Jurkat, Clone E6-1 (cell line): ENCODE results near the gene C3orf52.

Source experiments
- DNase-seq: peaks from one replicate; pipeline ENCODE4 v3.0.0-alpha.2; 2011; ENCODE audit warnings: low read depth, low spot score
- H3K4me3 ChIP-seq: 2 replicates; pipeline ENCODE4 v1.5.1; 2011; ENCODE audit warnings: mild to moderate bottlenecking, low read length, control low read depth, moderate library complexity

Gene C3orf52

DNA sequence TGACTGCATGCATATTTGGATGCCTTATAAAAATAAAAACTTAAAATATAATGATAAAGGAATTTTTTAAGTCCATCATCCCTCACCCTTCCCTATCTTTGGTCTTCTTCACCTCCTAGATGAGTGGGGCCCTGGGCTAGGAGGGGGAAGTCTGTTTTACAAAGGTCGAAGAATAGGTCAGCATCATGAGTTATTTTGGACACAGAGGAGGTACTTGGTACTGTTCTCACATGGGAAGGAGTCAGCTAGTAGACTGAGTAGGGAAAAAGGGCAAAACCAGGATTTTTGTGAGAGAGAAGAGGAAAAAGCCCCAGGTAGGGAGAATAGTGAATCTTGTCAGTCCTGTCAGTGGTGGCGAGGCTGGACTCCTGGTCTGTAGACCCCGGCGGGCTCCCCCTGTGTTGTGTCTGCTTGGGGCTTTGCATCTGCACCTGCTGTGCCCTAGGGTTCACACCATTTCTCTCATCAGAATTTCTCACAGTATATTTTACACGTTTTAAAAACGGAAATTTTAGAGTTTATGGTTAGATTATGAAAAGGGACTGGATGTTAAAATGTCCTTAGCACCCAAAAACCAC, 29.7 kb downstream of the C3orf52 start:
- no peak for DNase-seq
- no peak overlapping the region for H3K4me3 ChIP-seq

DNA sequence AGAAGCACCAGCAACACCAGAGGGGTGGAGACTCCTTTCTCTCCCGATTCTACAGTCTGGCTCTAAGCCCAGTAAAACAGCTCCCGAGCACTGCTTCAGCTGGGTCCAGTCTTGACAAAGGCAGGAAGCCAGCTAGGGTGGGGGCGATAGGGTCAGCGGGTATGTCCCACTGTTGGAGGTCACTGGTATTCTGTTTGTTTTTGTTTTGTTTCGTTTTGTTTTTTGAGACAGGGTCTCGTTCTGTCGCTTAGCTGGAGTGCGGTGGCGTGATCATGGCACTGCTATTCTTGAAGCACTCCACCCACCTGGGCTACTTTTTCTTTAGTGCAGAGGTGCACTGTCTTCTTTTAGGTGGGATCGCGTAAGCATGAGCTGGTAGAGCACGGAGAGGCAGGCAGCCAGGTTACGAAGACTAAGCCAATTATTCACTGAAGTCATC, 30.6 kb downstream of the C3orf52 start:
- no peak overlapping the region for H3K4me3 ChIP-seq
- DNase-seq, result no peak

- H3K4me3 ChIP-seq, result no peak overlapping the region
- no peak for DNase-seq
Observed at GRCh38 chr3:112117415-112117814, 31.2 kb downstream of the C3orf52 start.

GRCh38 chr3:112117841-112118571, 31.8 kb downstream of the C3orf52 start:
- peak; percentile 45 for DNase-seq
- H3K4me3 ChIP-seq, result no peak overlapping the region

DNA sequence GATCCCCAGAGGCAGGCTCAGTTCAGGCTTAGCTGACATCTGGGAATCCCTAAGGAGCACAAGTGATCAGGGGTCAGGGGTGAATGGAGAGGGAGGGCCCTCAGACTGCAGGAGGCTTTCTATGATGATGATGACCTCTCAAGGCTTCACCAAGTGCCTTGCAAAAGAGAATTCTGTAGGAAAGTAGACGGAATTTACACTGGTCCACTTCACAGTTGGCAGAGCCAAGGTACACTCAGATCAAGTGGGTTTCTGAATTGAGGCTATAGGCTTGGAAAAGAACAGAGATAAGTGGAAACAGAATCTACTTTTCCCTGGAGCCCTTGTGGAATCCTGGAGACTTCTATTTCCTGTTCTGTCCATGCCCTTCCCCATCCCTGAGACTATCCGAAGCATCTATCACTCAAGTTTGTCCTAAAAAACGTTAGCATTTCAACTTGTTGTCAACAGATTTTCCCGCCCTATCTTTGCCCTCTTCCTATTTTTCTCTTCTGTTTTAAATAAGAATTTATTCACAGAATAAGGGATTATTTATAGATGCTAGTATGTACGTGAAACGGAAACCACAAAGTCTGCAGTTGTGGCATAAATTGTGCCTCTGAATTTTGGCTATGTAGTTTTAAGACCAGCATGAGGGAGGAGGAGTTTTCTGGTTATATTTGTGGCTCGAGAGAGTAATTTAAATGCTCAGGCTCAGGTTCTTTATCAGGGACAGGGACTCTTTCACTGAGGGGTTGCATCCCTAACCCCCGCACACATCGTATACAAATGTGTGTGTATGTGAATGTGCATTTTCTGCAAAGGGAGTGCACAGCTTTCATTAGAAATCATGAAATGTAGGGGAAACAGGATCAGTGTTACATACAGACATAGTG, 34.0 kb downstream of the C3orf52 start:
- peak overlapping the region; percentile 10 for H3K4me3 ChIP-seq
- DNase-seq, result peak; percentile 83

DNA sequence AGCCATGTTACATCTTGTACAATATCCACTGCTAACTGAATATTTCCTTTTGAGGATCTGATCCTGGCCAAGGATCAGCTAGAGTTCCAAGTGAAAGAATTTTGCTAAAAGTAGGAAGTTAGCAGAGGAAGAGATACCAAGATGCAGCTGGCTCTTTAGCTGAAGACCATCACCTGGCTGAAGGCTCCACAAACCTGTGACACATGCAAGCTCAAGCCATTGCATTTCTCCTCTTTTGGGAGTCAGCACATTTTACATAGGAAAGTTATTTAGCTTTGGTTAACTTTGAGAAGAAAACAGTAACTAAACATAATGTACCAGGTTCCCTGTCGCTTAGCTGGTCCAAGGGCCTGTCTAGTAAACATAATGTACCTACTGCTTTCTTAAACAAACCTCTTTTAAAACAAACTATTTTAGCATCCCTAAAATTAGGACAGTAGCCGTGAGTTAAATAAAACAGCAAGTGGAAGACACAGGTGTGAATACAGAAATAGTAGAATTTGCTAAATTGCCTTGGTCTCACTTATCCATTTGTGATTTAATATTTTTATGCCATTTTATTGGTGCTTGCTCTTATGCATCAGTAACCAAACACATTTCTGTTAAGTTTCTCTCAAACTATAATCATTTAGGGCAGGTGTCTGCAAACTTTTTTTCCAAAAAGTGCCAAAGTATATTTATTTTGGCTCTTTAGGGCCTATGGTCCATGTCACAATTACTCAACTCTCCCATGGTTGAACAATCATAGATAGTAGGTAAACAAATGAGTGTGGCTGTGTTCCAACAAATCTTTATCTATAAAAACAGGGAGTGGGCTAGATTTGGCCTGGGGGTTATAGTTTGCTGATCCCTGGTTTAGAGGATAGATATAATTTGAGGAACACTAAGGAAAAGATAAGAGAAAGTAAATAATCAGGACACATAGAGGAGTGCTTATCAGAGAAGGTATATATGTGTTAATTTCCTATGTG, 35.7 kb downstream of the C3orf52 start:
- DNase-seq, result no peak
- no peak overlapping the region for H3K4me3 ChIP-seq

GRCh38 chr3:112122870-112123269, 36.7 kb downstream of the C3orf52 start:
- no peak for DNase-seq
- no peak overlapping the region for H3K4me3 ChIP-seq

DNA sequence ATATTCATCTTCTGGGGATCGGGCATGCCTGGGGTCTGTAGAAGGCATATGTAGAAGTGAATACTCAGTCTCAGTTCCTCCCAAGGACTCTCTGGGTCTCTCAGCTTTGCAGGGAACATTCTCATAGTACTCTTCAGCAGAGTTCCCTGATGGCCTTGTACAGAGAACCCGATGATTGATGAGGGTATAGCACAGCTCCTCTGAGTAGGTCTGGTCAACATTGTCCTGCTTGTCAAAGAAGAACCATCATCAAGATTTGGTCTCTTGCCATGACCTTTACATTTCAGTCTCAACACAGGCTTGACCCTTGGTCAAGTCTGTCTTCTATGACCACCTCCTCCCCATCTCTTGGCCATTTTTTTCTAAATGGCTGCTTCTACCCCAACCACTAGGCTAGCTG, 37.4 kb downstream of the C3orf52 start:
- no peak overlapping the region for H3K4me3 ChIP-seq
- DNase-seq, result no peak

- no peak for DNase-seq
- no peak overlapping the region for H3K4me3 ChIP-seq
Observed at GRCh38 chr3:112124907-112125607, 38.9 kb downstream of the C3orf52 start.

- H3K4me3 ChIP-seq, result no peak overlapping the region
Observed at GRCh38 chr3:112126511-112126911, 40.3 kb downstream of the C3orf52 start.

DNA sequence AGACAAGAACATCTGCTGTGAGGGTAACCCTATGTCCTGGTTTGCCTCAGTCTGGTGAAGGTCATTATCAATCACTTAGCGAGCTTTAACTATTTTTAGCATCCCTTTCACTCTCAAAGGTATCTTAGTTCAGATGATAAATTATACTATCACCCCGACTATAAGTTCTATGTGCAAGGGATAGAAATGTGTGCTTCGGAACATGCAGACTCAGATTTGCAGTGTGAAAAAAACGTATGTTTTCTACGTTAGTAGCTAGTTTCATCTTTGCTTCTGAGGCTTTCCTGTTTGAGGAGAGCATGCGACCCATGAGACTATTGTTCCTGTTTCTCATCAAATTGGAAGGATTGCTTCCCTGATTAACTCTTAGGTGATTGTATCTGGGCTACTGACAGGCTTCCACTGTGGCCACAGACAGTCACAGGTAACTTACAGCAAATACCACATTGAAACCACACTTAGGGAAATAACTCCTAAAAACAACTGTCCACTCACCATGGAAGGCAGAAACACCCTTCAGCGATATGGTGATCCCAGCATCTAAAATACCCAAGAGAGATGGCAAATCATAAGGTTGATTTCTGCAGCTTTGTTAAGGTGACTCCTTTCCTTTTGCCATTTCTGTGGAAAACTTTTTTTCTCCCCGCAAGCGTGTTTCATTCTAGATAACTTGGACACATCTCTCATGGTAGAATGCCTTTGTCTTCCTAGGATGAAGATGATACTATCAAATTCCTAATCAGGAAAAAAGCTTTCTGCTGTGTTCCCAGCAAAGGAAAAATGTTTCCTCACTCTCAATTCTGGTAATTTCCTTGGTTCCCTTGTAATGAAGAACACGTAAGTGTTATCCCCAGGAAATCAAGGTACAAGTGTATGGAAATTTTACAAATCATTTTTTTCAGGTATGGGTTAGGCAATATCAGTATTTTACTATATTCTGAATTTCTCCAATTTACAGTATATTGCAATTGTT, 41.6 kb downstream of the C3orf52 start:
- no peak for DNase-seq
- no peak overlapping the region for H3K4me3 ChIP-seq

More at GRCh38 chr3:112126511-112126911, 40.3 kb downstream of the C3orf52 start:
- no peak for DNase-seq

- peak overlapping the region; percentile 3; the same call in 1 of the 2 replicates for H3K4me3 ChIP-seq
- DNase-seq, result peak; percentile 92
Observed at GRCh38 chr3:112128843-112129727, 42.9 kb downstream of the C3orf52 start.

DNA sequence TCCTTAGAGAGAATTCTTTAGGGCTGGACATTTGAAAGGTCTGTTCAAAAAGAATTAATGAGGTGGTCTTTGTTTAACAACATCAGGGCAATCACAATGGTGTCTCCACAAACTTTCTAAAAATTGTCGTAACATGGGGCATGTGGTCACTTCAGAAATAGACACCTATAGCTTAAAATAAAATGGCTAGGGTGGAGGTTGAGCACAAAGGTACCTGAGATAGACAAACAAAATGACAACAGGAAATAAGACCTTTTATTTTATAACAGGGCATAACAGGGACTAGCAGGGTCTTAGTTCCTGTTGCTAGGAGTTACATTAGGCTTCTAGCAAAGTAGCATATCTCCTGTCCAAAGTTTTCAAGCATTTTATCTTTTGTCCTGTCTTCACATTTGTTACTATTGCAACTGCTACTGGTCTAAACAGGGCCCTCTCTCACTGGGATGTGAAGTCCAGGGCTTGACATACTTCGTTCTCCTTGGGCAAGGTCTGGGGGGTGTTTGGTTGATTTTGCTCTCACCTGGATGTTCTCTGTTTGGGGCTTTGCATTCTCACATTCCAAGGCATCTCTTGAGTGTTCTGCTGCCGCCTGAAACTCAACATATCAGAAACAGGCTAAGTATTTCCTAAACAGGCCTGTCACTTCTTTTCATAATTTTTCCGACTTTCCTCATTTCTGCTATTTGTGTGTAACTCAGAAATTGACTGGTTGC, 43.9 kb downstream of the C3orf52 start:
- no peak overlapping the region for H3K4me3 ChIP-seq
- DNase-seq, result no peak

DNA sequence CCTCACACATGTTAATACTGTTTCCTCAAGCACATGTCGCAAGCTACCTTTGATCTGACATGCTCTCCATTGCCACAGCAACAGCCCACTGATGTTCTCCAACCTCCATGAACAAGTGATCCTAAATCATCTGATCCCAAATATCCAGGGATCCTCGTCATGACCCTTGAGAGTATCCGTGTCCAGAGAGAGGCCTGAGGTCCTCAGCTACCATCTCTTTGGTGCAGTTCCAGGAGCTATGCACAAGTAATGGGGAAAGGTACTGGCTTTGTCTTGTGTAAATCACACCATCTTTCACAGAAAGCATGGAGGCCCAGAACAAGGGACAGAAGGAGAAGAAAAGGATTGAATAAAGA, 44.4 kb downstream of the C3orf52 start:
- no peak for DNase-seq
- no peak overlapping the region for H3K4me3 ChIP-seq

GRCh38 chr3:112131111-112131510, 44.9 kb downstream of the C3orf52 start:
- no peak for DNase-seq
- no peak overlapping the region for H3K4me3 ChIP-seq

DNA sequence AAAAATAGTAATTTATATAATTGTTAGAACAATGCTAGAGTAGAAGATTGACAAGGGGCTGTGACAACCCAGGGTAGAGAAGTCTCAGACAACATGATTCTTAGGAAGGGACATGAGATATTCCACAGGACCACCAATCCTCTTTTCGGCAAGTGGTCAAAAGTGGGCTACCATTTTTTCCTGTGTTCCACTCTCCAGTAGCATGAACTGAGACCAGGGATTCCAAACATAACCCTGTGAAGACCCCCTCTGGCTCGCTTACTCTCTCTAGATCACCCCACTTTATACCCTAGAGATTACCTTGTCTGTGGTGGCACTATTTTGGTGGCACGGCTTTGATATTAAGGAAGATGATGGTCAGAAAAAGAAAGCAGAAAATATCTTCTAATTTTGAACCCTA, 45.9 kb downstream of the C3orf52 start:
- H3K4me3 ChIP-seq, result no peak overlapping the region
- no peak for DNase-seq
